HepG2 (cell line): ENCODE data around the gene CLEC10A. TPM values are rescaled to one million over a fixed set of nuclear protein-coding genes. Genes with fewer than 3 reads are reported as not detected.

Experiments used
- ARNT2 ChIP-seq: sonication (generic); formaldehyde crosslinking; IDR thresholded peaks from 2 replicates; pipeline ENCODE4 v1.8.0; 2022; ENCODE audit warnings: mild to moderate bottlenecking, low read depth, missing genetic modification reagents, moderate library complexity
- CC2D1A ChIP-seq: sonication (generic); formaldehyde crosslinking; IDR thresholded peaks from 2 replicates; pipeline ENCODE4 v1.8.1; 2023; ENCODE audit warnings: mild to moderate bottlenecking, missing genetic modification reagents
- JUND ChIP-seq: sonication (generic); formaldehyde crosslinking; IDR thresholded peaks from 2 replicates; pipeline ENCODE4 v1.8.0; 2022; ENCODE audit warnings: mild to moderate bottlenecking, missing genetic modification reagents
- MNT ChIP-seq: fragments of 450-650 bp; IDR thresholded peaks from 2 replicates; pipeline ENCODE4 v1.6.1; 2016
- NRL ChIP-seq: sonication (generic); formaldehyde crosslinking; IDR thresholded peaks from 2 replicates; pipeline ENCODE4 v1.5.0; 2020; ENCODE audit warnings: missing genetic modification reagents, mild to moderate bottlenecking, moderate library complexity, borderline replicate concordance
- PATZ1 ChIP-seq: sonication (generic); formaldehyde crosslinking; IDR thresholded peaks from 2 replicates; pipeline ENCODE4 v1.4.0; 2020; ENCODE audit warnings: missing genetic modification reagents
- PCBP2 ChIP-seq: fragments of 200-400 bp; formaldehyde crosslinking; optimal IDR thresholded peaks from 2 replicates; pipeline ENCODE3; 2018; ENCODE audit warnings: low read length, low read depth; ENCODE audit not compliant: poor library complexity, severe bottlenecking
- SOX5 ChIP-seq: IDR thresholded peaks from 2 replicates; pipeline ENCODE4 v1.6.1; 2016; ENCODE audit warnings: borderline replicate concordance
- THAP8 ChIP-seq: sonication (generic); formaldehyde crosslinking; IDR thresholded peaks from 2 replicates; pipeline ENCODE4 v1.5.1; 2020; ENCODE audit warnings: missing genetic modification reagents, mild to moderate bottlenecking, borderline replicate concordance
- ZNF878 ChIP-seq: sonication (generic); formaldehyde crosslinking; IDR thresholded peaks from 2 replicates; pipeline ENCODE4 v1.8.1; 2023; ENCODE audit warnings: mild to moderate bottlenecking, missing genetic modification reagents, moderate library complexity
- polyA plus RNA-seq, 8 experiments: library from polyadenylated mRNA; depleted of rRNA in 3 of 8; stranded (reverse) in 7 of 8; unstranded in 1 of 8; fragments of >200 nt; fragmentation: Illumina TruSeq in 4 of 8; extraction: Trizol in 4 of 8; gene quantifications; 2 replicates each; pipeline versions ENCODE4 v1.2.1 to v1.2.3, GENCODE V29; 2011 to 2016; ENCODE audit warnings: low read depth in 4 of 8, missing spikeins in 1 of 8, mixed read lengths in 1 of 8; ENCODE audit not compliant: insufficient read depth in 1 of 8
- total RNA-seq, 5 experiments: library from RNA; depleted of rRNA; stranded (reverse); fragments of >200 nt; fragmentation: Illumina TruSeq; extraction: Trizol; gene quantifications; 2 replicates each; pipeline ENCODE4 v1.2.3, GENCODE V29; 2016; ENCODE audit warnings: low read depth in 1 of 5
- TF ChIP-seq, protein P1 (sequence below): sonication (generic); formaldehyde crosslinking; IDR thresholded peaks from 2 replicates; pipeline ENCODE4 v1.5.1; 2020; ENCODE audit warnings: mild to moderate bottlenecking, missing genetic modification reagents, borderline replicate concordance

Gene CLEC10A
- total and polyA plus RNA-seq, 2 of the 13 experiments (the other 11 are each of a cell fraction or from before 2014, with no cell fraction given): 0.33 TPM; not detected in 1

DNA sequence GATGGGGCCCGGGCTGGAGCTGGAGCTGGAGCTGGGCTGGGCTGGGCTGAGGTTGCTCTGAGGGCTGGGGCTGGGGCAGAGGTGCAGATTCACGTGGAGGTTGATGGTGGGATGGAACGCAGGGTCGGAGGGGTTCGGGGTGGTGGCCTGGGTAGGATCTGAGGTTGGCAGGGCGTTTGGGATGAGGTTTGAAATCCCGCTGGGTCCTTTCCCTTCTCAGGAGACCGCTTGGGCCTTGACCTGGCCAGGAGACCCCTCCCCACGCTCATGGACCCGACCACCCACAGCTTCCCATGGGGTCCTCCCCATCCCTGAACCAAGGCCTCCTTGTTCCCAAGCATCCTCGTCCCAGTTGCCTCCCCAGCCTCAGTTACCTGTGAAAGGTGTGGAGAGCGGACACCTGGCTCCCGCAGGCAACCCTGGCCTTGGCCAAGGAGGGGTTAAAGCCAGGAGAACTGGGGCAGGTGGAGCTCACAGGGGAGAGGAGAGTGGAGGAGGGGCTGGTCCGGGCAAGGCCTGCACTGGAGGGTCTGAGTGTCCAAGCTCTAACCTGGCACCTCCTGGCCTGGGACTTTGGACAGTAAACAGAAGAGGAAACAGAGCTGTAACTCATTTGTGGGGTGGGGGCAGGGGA, 34.3 kb upstream of the CLEC10A start, which contains the start of gene ASGR2 (continued):
- TF ChIP-seq, protein P1, sequence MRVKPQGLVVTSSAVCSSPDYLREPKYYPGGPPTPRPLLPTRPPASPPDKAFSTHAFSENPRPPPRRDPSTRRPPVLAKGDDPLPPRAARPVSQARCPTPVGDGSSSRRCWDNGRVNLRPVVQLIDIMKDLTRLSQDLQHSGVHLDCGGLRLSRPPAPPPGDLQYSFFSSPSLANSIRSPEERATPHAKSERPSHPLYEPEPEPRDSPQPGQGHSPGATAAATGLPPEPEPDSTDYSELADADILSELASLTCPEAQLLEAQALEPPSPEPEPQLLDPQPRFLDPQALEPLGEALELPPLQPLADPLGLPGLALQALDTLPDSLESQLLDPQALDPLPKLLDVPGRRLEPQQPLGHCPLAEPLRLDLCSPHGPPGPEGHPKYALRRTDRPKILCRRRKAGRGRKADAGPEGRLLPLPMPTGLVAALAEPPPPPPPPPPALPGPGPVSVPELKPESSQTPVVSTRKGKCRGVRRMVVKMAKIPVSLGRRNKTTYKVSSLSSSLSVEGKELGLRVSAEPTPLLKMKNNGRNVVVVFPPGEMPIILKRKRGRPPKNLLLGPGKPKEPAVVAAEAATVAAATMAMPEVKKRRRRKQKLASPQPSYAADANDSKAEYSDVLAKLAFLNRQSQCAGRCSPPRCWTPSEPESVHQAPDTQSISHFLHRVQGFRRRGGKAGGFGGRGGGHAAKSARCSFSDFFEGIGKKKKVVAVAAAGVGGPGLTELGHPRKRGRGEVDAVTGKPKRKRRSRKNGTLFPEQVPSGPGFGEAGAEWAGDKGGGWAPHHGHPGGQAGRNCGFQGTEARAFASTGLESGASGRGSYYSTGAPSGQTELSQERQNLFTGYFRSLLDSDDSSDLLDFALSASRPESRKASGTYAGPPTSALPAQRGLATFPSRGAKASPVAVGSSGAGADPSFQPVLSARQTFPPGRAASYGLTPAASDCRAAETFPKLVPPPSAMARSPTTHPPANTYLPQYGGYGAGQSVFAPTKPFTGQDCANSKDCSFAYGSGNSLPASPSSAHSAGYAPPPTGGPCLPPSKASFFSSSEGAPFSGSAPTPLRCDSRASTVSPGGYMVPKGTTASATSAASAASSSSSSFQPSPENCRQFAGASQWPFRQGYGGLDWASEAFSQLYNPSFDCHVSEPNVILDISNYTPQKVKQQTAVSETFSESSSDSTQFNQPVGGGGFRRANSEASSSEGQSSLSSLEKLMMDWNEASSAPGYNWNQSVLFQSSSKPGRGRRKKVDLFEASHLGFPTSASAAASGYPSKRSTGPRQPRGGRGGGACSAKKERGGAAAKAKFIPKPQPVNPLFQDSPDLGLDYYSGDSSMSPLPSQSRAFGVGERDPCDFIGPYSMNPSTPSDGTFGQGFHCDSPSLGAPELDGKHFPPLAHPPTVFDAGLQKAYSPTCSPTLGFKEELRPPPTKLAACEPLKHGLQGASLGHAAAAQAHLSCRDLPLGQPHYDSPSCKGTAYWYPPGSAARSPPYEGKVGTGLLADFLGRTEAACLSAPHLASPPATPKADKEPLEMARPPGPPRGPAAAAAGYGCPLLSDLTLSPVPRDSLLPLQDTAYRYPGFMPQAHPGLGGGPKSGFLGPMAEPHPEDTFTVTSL (CRISPR knock-in tag): no peak; the same call in 1 of the 2 replicates
- TF ChIP-seq ARNT2 (CRISPR knock-in tag) (0 out of 2 replicates have a peak, but pooled peaks have one; percentile 40), THAP8 (no peak), PCBP2 (no peak), MNT (0 out of 2 replicates have a peak, but pooled peaks have one; percentile 19), SOX5 (CRISPR knock-in tag) (peak; percentile 46; the same call in 1 of the 2 replicates), NRL (CRISPR knock-in tag) (peak; percentile 64), JUND (CRISPR knock-in tag) (0 out of 2 replicates have a peak, but pooled peaks have one; percentile 17), CC2D1A (CRISPR knock-in tag) (no peak), PATZ1 (CRISPR knock-in tag) (no peak), ZNF878 (CRISPR knock-in tag) (peak; percentile 44)
